Breast epithelium (tissue), 3 donors: ENCODE results near the gene GALNT7.

ENCODE experiments used
- POLR2A ChIP-seq: fragments of 450-650 bp; IDR thresholded peaks from one replicate; pipeline ENCODE4 v1.6.1; 2016; ENCODE audit warnings: antibody characterized with exemption, mild to moderate bottlenecking, moderate library complexity
- TF ChIP-seq, protein P1 (sequence below), 3 donors: fragments of 450-650 bp; IDR thresholded peaks; one replicate each; pipeline ENCODE4 v1.5.1; 2016 to 2017; ENCODE audit warnings: antibody characterized with exemption in 3 of 3, mild to moderate bottlenecking in 3 of 3, moderate library complexity in 3 of 3

DNA sequence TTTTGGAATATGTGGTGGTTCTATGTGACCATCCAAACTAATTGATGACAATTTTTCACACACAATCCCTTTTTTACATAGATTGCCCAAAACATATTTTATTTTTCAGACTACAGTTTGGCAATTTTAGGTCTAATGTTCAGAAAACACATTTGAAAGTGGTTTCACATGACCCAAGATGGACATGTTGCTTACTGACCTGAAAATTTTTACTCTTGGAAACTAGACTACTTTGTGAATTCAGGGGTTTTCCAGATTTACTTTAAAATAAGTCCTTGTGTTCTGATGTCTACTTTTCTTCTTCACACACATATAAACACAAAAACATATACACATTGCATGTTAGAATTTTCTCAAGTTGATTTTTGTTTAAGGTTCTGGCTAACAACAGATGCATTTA is 86.0 kb downstream of the GALNT7 start:
- TF ChIP-seq, protein P1, sequence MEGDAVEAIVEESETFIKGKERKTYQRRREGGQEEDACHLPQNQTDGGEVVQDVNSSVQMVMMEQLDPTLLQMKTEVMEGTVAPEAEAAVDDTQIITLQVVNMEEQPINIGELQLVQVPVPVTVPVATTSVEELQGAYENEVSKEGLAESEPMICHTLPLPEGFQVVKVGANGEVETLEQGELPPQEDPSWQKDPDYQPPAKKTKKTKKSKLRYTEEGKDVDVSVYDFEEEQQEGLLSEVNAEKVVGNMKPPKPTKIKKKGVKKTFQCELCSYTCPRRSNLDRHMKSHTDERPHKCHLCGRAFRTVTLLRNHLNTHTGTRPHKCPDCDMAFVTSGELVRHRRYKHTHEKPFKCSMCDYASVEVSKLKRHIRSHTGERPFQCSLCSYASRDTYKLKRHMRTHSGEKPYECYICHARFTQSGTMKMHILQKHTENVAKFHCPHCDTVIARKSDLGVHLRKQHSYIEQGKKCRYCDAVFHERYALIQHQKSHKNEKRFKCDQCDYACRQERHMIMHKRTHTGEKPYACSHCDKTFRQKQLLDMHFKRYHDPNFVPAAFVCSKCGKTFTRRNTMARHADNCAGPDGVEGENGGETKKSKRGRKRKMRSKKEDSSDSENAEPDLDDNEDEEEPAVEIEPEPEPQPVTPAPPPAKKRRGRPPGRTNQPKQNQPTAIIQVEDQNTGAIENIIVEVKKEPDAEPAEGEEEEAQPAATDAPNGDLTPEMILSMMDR (IDR thresholded peaks at IDR 0.05): no peak
- TF ChIP-seq POLR2A: no peak
